HCT116 (cell line): ENCODE measurements around the gene BTNL9. TPM values are rescaled to one million over a fixed set of nuclear protein-coding genes. Genes with fewer than 3 reads are reported as not detected.

ENCODE experiments used
- ATAC-seq: fragments of 200-7000 bp; cut with Tn5 transposase; 2 replicates; pipeline ENCODE4 v1.9.1; 2020; ENCODE audit warnings: mild to moderate bottlenecking, moderate library complexity
- BruUV-seq: library from RNA; stranded (reverse); fragments of 400-500 nt; replicated peaks from 2 replicates; lab custom pipeline; 2021; lab: Mats Ljungman, UMichigan
- CTCF ChIA-PET: fragments of 300-600 bp; sonication (Branson Sonifier 250); formaldehyde crosslinking; loops from one replicate; lab custom pipeline; 2021; ENCODE audit warnings: antibody characterized with exemption; lab: Charles Lee
- POLR2A ChIA-PET: fragments of 300-600, 350-600 bp; sonication (Branson Sonifier 250); formaldehyde crosslinking; loops from one replicate; lab custom pipeline; 2021; ENCODE audit warnings: antibody characterized with exemption; lab: Charles Lee
- RAD21 ChIA-PET, 2 experiments: fragments of 300-600 bp; sonication (Branson Sonifier 250); formaldehyde crosslinking; loops; one replicate each; lab custom pipeline; 2023; ENCODE audit warnings: low total read pairs in 2 of 2; ENCODE audit not compliant: uncharacterized antibody in 2 of 2, unreplicated experiment in 2 of 2, low non-redundant PET in 1 of 2; lab: Charles Lee
- DNase-seq: peaks from one replicate; pipeline ENCODE4 v3.0.0-alpha.2; 2010; ENCODE audit warnings: low read depth, low spot score
- H2AFZ ChIP-seq: fragments of 200-600 bp; shearing (Covaris generic), sonication (generic); 2 replicates; pipeline ENCODE4 v1.6.1; 2017; ENCODE audit warnings: low read depth, mixed run types, mixed read lengths, antibody characterized with exemption, low read length; ENCODE audit not compliant: poor library complexity, severe bottlenecking
- H3K27ac ChIP-seq: 2 replicates; pipeline ENCODE4 v1.5.1; 2012; ENCODE audit warnings: low read depth, low read length
- H3K27me3 ChIP-seq: fragments of 200-600 bp; sonication (generic); 2 replicates; pipeline ENCODE4 v1.6.1; 2016; ENCODE audit warnings: mixed run types, low read length, mixed read lengths; ENCODE audit not compliant: insufficient read depth
- H3K36me3 ChIP-seq, 2 experiments: fragments of 200-500 bp in 1 of 2; fragments of 200-600 bp in 1 of 2; sonication (Bioruptor generic) in 1 of 2; sonication (generic) in 1 of 2; 2 replicates each; pipeline versions ENCODE4 v1.5.1 to v1.6.1; 2014 to 2016; ENCODE audit warnings: low read length in 2 of 2, inconsistent platforms in 1 of 2, mixed read lengths in 1 of 2, mixed run types in 1 of 2; ENCODE audit not compliant: insufficient read depth in 2 of 2, control insufficient read depth in 1 of 2
- H3K4me1 ChIP-seq, 2 experiments: fragments of 200-600 bp in 1 of 2; sonication (generic) in 1 of 2; 2 replicates each; pipeline versions ENCODE4 v1.5.1 to v1.6.1; 2012 to 2017; ENCODE audit warnings: low read length in 2 of 2, inconsistent platforms in 1 of 2, mild to moderate bottlenecking in 1 of 2, mixed read lengths in 1 of 2, mixed run types in 1 of 2, moderate library complexity in 1 of 2; ENCODE audit not compliant: insufficient read depth in 2 of 2, control insufficient read depth in 1 of 2
- H3K4me2 ChIP-seq: fragments of 200-600 bp; sonication (generic); 2 replicates; pipeline ENCODE4 v1.6.1; 2017; ENCODE audit warnings: mixed run types, low read length, mixed read lengths
- H3K4me3 ChIP-seq, 2 experiments: fragments of 200-600 bp in 1 of 2; sonication (generic) in 1 of 2; replicated peaks in 1 of 2; 2 replicates each; pipeline ENCODE4 v1.5.1; 2011 to 2016; ENCODE audit warnings: low read length in 2 of 2, control low read depth in 1 of 2, low read depth in 1 of 2, mild to moderate bottlenecking in 1 of 2, mixed read lengths in 1 of 2, mixed run types in 1 of 2
- H3K79me2 ChIP-seq: fragments of 200-600 bp; sonication (generic); 2 replicates; pipeline ENCODE4 v1.6.1; 2017; ENCODE audit warnings: mild to moderate bottlenecking, mixed run types, low read length, moderate library complexity, mixed read lengths; ENCODE audit not compliant: insufficient read depth
- H3K9ac ChIP-seq: fragments of 200-600 bp; sonication (generic); 2 replicates; pipeline ENCODE4 v1.6.1; 2016; ENCODE audit warnings: low read length, mixed read lengths
- H3K9me2 ChIP-seq: fragments of 200-600 bp; sonication (generic), shearing (Covaris generic); 2 replicates; pipeline ENCODE4 v1.6.1; 2017; ENCODE audit warnings: mixed run types, mild to moderate bottlenecking, moderate library complexity; ENCODE audit not compliant: insufficient read depth
- H3K9me3 ChIP-seq, 2 experiments: fragments of 200-500 bp in 1 of 2; fragments of 200-600 bp in 1 of 2; sonication (Bioruptor generic) in 1 of 2; sonication (generic) in 1 of 2; 2 replicates each; pipeline ENCODE4 v1.6.1; 2014 to 2017; ENCODE audit warnings: low read length in 2 of 2, mixed read lengths in 2 of 2, inconsistent platforms in 1 of 2, low read depth in 1 of 2, mild to moderate bottlenecking in 1 of 2, mixed run types in 1 of 2, moderate library complexity in 1 of 2; ENCODE audit not compliant: control insufficient read depth in 1 of 2, insufficient read depth in 1 of 2
- H4K20me1 ChIP-seq: fragments of 200-600 bp; sonication (generic), shearing (Covaris generic); 2 replicates; pipeline ENCODE4 v1.6.1; 2017; ENCODE audit warnings: mixed run types, mild to moderate bottlenecking, moderate library complexity; ENCODE audit not compliant: insufficient read depth
- EZH2phosphoT487 ChIP-seq: fragments of 200-600 bp; IDR thresholded peaks from 2 replicates; pipeline ENCODE4 v1.6.1; 2018; ENCODE audit warnings: antibody characterized with exemption, borderline replicate concordance
- RAD21 ChIP-seq: IDR thresholded peaks from 2 replicates; pipeline ENCODE4 v1.6.1; 2012; ENCODE audit warnings: low read depth, mild to moderate bottlenecking
- SP1 ChIP-seq: IDR thresholded peaks from 2 replicates; pipeline ENCODE4 v1.6.1; 2012; ENCODE audit warnings: low read depth
- YY1 ChIP-seq: IDR thresholded peaks from 2 replicates; pipeline ENCODE4 v1.6.1; 2011; ENCODE audit warnings: low read length, low read depth, moderate library complexity, mild to moderate bottlenecking; ENCODE audit not compliant: insufficient replicate concordance; ENCODE audit errors: extremely low read depth
- ZFX ChIP-seq: fragments of 450-650 bp; IDR thresholded peaks from 2 replicates; pipeline ENCODE4 v1.6.1; 2017
- intact Hi-C: fragments of 100-400 bp; cut with micrococcal nuclease; formaldehyde crosslinking; loops from 2 replicates; pipeline ENCODE4 v1.10.0; 2022
- total RNA-seq: library from RNA; stranded (reverse); gene quantifications from one replicate; pipeline ENCODE4 v1.2.1, GENCODE V29; 2021; ENCODE audit not compliant: unreplicated experiment
- TF ChIP-seq, protein P1 (sequence below): IDR thresholded peaks from 2 replicates; pipeline ENCODE4 v1.6.1; 2012

Gene BTNL9
- total RNA-seq, 1 experiment from 2014 or later = 11.7 TPM

DNA sequence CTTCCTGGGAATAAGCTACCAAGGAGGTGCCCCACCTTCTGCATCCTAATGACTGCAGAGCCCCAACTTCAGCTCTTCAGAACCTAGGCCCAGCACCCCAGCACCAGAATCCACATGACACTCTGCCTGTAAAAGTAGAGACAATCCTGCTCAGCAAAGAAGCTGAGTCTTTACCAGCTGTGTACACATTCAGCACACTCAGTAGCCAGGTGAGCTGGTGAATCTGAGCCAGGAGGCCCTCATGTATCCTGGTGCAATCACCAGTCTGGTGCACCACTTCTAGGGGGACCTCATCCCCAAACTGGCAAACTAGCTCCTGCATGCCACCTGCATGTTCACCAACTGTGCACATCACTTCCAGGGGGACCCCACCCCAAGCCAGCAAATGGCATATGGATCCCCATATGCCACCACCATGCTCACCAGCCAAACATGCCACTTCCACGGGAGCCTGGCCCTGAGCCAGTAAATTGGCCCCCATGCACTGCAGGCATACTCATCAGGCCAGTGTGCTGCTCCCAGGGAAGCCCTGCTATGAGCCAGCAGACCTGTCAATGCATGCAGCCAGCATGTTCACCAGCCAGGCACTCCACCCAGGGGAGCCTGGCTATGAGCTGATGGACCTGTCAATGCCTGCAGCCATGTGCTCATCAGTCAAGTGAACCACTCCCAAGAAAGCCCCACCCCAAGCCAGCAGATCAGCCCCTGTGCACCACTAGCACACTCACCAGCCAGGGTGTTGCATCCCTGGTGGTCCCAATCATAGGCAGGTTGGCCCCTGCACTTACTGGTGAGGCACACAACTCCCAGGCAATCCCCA, 15.6 kb upstream of the BTNL9 start:
- TF ChIP-seq, protein P1, sequence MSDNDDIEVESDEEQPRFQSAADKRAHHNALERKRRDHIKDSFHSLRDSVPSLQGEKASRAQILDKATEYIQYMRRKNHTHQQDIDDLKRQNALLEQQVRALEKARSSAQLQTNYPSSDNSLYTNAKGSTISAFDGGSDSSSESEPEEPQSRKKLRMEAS = no peak
- TF ChIP-seq ZFX (no peak), YY1 (no peak), SP1 (no peak)
- TF ChIP-seq, all 23 proteins: peak for 0
- H3K4me3 ChIP-seq = no peak overlapping the region
- intact Hi-C loops = loop anchor here (5.0 kb wide), 1 partner anchor 157 kb away; no protein-coding TSS in a partner anchor
- DNase-seq (no peak), ATAC-seq (no peak)
- peaks cover 0 to 16% of the 10 kb centered on the region in 2 experiments; a peak in 2 of 4 replicates for H3K4me1 ChIP-seq
- ChIA-PET POLR2A (no interaction called here), RAD21 (no interaction called here), CTCF (no interaction called here)
- H3K36me3 ChIP-seq = no peaks in the 10 kb centered on the region
- H2AFZ ChIP-seq = no peak overlapping the region
- H3K9me3 ChIP-seq = no peaks in the 10 kb centered on the region
- no peak overlapping the region for H3K4me2 ChIP-seq
- H3K27me3 ChIP-seq = no peaks in the 10 kb centered on the region
- no TSS peak for BruUV-seq
- H3K79me2 ChIP-seq = no peaks in the 10 kb centered on the region
- H3K9me2 ChIP-seq = no peaks in the 10 kb centered on the region
- no peak overlapping the region for H3K27ac ChIP-seq
- H3K9ac ChIP-seq = no peak overlapping the region
- no peaks in the 10 kb centered on the region for H4K20me1 ChIP-seq

DNA sequence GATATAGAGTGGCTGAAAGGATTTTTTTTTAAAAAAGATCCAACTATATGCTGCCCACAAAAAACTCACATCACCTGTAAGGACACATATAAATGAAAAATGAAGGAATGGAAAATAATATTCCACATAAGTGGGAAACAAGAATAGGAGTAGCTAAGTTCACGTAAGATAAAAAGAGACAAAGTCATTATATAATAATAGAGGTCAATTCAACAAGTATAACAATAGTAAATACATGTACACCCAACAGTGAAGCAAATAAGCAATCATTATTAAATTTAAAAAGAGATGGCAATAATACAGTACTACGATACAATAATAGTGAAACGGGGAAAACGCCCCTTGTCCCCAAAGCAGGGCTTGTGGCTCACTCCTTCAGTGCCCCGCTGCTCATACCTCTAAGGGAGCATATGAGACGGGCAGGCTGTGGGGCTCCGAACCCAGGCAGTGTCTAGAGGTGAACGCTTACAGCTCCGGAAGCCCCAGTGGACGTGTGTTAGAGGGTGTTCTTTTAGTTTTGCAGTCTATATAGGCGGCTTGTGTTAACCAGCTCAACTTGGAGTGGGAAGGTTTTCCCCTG, 12.5 kb upstream of the BTNL9 start:
- RAD21 ChIA-PET = interaction anchor here (0.7 kb wide), 2 partner anchors 16 to 65 kb away, joined by 3 to 6 read pairs; no protein-coding TSS in a partner anchor
- no peaks in the 10 kb centered on the region for H3K9me3 ChIP-seq
- peaks cover 0 to 16% of the 10 kb centered on the region in 2 experiments; a peak in 2 of 4 replicates for H3K4me1 ChIP-seq
- peak overlapping the region; percentile 59 for H3K9ac ChIP-seq
- CTCF ChIA-PET = no interaction called here
- TSS peak; percentile 87 for BruUV-seq
- no peaks in the 10 kb centered on the region for H3K36me3 ChIP-seq
- POLR2A ChIA-PET = interaction anchor here (0.7 to 1.0 kb wide), 3 partner anchors 8 to 21 kb away, joined by 3 to 5 read pairs (median 4); no protein-coding TSS in a partner anchor
- no peaks in the 10 kb centered on the region for H3K79me2 ChIP-seq
- H3K4me3 ChIP-seq = peak overlapping the region; percentile 54 to 64
- no peak for TF ChIP-seq EZH2phosphoT487
- TF ChIP-seq RAD21 = peak; percentile 3; the same call in 1 of the 2 replicates
- TF ChIP-seq, all 23 proteins: peak for 1
- Histone ChIP-seq H3K4me2 (peak overlapping the region; percentile 88), H2AFZ (peak overlapping the region; percentile 88), H3K27ac (peak overlapping the region; percentile 67), H4K20me1 (no peaks in the 10 kb centered on the region), H3K9me2 (0 out of 2 replicates have a peak, but pooled peaks cover 5% of the 10 kb centered on the region), H3K27me3 (no peaks in the 10 kb centered on the region)
- DNase-seq (no peak), ATAC-seq (peak; percentile 77)
- intact Hi-C loops = loop anchor here (2.0 to 5.0 kb wide), 2 partner anchors 21 to 160 kb away; no protein-coding TSS in a partner anchor
